Stimulated activated CD8-positive, alpha-beta memory T cell treated with anti-CD3 and anti-CD28 coated beads, Interleukin-4, amount 100 ng/mL, for 4 hours (primary cell): ENCODE measurements around the gene P2RY6.

Source experiments
- DNase-seq, 2 donors: peaks; one replicate each; pipeline ENCODE4 v3.0.0-alpha.2; 2020; ENCODE audit warnings: low read depth in 2 of 2, low spot score in 1 of 2

The P2RY6 gene

DNA sequence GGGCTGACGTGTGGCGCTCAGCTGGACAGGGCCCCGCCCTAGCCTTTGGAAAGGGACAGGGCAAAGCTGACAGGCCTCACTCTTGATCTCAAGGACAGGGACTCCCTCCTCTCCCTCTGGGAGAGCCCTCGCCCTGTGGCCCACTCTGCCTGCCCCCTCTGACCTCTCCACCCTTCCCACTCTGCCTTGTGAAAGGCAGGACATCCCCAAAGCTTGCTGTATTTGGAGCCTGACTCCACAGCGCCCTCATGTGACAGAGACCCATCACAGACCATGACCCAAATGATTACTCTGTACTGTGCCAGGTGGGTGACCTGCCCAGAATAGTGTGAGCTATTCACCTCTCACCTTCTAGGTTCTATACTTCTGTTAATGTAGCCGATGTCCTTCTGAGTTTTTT is 35.3 kb upstream of the P2RY6 start:
- no peak for DNase-seq

DNA sequence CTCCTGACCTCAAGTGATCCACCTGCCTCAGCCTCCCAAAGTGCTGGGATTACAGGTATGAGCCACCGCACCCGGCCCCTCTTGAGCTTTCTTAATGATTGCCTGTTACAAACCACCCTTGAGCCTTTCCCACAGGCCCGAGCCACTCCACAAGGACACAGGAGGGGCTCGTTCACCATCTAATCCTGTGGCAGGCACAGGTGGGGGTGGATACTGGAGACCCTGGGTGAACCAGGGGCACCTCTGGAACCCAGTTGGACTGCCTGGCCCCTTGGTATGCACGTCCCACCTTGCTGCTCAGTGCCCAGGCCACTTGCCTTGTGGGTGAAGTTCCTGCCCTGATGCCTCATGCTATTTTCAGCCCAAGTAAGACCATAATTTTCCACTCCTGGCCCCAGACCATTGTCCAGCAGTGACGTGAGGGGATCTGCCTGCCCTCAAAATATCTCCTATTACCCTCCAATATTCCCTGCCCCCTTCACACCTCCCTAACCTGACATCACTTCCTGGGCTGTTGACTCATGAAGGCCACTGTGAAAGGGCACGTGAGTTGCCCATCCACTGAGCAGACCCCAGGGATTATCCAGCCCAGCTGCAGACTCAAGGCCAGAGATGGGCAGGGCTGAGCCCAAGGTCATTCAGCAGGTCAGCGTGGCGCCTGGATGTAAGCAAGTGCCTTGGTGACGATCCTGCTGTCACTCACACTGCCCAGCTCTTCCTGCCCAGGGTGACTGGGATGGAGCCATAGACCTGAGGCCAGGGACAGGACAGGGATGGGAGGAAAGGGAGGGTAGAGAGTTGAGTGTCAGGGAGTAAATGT is 34.5 kb upstream of the P2RY6 start:
- no peak for DNase-seq

DNA sequence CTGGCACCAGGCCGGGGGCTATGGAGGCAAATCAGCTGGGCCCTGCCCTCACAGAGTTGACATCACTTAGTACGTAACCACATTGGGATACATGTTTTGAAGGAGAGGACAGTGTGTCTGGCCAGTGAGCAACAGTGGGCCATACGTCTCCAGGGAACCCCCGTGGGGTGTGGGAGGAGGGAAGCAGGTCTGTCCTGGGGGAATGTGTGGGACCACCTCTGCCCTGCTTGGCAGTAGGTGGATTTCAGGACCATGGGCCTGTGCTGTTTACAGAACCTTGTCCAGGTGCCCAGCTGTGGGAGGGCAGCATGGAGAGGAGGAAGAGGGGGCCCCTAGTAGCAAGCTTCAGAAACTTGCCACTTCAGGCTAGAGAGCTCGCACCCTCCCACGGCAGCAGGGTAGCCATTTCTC is 33.0 kb upstream of the P2RY6 start:
- no peak for DNase-seq

DNA sequence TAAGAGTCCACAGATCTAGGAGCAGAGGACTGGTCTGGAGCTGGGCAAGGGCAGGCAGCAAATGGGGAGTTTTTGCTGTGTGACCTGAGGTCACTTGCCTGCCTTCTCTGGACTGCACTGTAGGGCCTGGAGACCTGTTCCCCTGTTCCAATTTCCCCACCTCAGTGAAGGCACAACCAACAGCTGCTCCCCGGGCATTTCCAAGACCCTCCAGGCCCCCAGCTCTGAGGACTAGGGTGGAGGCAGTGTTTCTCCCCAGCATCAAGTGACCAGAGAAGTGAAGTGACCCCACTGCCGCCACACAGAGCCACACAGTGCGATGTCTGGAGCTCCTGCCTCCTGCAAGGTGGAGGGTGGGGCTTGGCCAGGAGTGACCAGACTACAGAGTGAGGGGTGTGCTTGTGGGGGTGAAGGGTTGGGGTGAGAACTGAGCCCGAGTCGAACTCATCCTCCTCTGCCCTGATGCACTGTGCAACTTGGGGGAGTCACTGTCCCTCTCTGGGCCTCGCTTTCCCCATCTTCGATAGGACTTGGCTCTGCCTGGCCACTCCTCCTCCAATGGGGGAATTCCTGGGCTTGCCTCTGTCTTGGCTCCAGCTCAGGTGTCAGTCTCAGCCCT is 32.5 kb upstream of the P2RY6 start:
- no peak for DNase-seq

DNA sequence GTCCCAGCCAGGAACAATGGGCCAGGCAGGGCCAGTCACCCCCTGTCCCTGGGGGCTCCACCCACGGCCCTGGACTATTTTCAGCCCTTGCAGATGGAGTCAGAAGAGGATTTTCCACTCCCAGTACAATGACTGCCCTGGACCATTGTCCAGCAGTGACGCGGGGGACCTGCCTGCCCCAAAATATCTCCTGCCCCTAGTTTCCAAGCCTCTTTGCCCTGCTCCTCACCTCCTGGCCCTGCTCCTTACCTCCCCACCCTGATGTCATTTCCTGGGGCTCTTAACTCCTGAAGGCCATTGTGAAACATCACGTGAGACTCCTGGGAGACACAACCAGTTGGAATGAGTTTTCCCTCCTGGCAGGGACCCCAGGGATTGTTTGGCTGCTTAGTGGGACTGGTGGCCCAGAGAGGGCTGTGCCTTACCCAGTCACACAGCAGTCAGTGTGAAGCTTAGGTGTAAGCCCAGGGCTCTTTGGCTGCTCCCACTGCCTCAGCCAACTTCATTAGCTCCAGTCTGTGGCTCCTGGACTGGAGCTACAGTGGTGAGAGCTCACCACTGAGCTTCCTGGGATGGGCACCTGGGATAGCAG is 31.9 kb upstream of the P2RY6 start:
- no peak for DNase-seq

DNA sequence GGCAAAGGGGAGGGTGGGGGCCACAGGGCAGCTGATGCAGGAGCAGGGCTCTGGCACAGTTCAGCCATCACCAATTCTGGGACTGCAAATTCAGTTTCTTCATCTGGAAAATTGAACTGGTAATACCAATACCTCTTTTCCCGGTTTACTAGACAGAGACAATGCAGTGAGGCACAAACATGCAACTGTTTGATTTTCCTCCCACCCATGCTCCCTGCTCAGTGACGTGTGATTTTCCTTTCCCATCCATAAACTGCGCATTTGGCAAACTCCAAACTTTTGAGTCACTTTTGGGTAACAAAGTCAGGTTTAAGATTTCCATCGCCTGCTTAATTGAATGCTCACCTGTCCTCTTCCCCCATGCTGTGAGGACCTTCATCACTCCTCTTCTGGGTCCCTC is 30.8 kb upstream of the P2RY6 start:
- no peak for DNase-seq

DNA sequence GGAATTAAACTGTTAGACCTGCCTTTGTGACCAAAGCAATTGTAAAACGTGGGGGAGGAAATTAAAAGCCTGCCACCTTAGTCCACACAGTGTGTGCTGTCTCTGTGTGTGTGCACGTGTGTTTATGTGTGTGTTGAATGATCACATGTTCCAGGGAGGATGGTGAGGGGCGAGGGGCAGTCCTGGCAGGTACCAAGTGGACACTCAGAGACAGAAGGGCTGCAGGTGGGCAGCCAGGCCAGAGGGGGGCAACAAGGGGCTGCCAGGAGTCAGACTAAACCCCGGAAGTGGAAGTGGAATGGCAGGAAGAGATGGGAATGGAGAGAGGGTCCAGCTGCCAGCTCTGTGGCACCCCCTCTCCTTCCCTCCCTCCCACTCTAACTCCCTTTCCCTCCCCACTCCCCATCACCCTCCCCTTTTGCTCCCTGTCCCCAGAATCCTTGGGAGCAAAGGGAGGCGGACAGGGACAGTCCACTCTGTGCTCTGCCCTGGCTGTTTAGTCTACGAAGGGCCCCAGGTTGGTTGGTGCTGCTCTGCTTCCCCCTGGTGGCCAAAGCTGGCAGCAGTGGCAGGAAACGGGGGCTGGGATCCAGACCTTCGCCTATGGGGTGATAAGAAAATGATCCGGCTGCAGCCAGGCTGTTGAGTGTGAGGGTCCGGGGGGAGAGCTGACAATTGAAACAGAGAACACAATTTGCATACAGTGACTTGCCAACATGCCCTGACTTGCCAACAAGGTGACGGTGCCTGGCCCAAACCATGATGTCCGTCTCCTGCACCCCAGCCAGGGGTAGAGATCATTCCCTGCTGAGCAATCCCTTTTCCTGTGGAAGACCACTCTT is 29.7 kb upstream of the P2RY6 start:
- peak; percentile 31 to 48 for DNase-seq

DNA sequence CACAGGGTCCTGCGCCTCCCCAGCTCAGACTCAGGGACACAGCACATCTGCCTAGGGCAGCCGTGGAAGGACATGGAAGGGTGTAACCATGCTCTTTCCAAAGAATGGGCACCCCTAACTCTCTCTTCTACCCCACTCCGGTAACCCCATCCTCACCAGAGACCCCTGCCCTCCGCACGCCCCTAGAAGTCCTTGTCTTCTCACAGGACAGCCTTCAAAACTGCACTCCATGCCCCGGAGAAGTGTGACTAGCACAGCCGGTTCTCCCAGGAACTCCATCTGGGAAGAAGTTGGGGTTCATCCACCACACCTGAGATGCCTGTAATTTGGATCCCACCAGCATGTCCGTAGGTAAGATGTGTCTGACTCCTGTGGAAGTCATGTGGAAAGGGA is 29.0 kb upstream of the P2RY6 start:
- no peak for DNase-seq

DNA sequence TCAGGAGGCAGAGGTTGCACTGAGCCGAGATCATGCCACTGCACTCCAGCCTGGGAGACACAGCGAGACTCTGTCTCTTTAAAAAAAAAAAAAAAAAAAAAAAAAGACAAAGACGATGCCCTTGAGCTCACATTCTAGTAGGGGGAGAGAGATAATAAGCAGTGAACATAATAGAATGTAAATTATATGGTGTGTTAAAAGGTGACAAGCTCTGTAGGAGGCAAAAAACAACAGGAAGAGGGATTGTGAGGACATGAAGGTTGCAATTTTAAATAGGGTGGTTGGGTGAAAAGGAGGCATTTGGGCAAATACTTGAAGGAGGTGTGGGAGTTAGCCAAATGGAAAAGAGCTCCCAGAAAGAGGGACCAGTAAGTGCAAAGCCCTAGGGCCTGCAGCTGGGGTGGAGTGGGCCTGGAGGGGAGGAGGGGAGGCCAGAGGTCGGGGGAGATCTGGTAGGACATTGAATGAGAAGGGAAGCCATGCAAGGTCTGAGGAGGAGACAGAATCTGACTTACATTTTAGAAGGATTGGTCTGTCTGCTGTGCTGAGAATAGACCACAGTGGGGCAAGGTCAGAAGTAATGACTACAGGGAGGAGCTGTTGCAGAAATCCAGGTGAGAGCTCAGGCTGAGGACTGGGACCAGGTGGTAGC is 27.4 kb upstream of the P2RY6 start:
- no peak for DNase-seq

DNA sequence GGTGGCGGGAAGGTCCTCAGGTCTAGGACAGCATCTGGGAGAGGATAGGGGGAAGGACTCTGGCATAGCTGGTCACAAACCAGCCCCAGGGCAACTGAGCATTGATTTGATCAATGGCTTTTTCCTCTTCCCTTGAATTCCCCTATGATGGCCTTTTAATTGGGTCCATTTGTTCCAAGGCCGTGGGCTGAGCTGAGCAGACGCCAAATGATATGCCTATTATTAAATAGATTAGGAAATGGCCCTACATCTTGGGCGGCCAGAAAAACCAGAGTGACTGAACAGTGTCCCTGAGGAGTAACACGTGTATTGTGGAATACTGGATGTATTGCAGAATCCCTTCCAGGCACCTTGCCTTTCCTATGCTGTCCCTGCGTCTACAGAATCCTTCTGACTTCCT is 26.7 kb upstream of the P2RY6 start:
- DNase-seq: no peak

DNA sequence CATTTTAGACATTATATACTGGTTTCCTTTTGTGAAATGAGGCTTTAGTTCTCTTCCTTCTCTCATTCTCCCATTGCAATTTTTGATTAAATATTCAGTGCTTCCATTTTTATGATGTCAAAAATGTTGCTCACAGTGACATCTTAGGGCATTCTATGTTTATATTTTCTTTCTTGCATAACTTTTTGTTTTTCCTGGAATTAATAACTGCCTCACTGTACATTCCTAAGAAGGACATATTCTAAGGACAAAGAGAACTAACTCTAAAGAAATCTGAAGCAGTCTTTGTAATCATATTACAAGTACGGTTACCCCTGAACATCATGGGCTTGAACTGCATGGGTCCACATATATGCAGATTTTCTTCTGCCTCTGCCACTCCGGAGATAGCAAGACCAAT is 25.8 kb upstream of the P2RY6 start:
- DNase-seq: no peak

DNA sequence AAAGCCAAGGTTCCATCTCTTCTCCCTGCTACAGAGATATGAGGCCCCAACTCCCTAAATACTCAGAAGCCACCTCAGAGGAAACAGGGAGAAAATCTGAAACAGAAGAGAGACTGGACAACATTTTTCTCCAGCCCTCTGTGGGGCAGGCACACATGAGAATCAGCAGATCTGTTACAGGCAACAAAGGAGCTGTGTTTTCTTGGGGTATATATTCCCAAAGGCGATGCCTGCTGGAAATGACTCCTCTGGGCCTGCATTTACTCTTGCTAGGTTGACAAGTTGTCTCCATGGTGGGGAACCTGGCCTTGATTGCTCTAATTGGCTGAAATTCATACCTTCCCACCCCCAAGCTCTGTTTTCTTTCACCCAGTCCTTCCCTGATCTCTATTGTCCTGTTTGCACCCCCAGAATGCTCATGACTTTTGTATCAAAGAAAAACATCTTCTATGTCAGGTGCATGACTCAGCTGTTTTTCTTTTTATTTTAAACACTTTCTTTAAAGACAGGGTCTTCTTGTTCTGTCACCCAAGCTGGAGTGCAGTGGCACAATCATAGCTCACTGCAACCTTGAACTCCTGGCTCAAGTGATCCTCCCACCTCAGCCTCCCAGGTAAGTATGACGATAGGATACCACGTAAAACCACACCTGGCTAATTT is 23.5 kb upstream of the P2RY6 start:
- no peak for DNase-seq

DNA sequence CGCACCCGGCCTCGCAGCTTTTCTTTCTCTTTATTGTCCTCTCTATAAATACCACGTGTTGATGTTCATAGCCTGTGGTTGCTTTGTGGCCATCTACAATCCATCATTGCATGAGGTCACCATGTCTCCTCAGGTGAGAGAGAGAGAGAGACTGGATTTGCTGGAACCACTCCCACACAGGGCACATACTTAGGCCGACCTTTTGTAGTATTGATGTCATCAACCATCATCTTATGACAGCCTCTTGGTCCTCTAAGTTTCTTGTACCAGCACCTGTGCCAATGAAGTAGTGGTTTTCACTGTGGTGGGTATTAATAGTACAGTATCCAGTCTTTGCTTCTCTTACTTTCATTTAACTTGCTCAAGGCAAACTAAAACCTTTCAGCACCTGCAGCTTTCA is 22.8 kb upstream of the P2RY6 start:
- no peak for DNase-seq

DNA sequence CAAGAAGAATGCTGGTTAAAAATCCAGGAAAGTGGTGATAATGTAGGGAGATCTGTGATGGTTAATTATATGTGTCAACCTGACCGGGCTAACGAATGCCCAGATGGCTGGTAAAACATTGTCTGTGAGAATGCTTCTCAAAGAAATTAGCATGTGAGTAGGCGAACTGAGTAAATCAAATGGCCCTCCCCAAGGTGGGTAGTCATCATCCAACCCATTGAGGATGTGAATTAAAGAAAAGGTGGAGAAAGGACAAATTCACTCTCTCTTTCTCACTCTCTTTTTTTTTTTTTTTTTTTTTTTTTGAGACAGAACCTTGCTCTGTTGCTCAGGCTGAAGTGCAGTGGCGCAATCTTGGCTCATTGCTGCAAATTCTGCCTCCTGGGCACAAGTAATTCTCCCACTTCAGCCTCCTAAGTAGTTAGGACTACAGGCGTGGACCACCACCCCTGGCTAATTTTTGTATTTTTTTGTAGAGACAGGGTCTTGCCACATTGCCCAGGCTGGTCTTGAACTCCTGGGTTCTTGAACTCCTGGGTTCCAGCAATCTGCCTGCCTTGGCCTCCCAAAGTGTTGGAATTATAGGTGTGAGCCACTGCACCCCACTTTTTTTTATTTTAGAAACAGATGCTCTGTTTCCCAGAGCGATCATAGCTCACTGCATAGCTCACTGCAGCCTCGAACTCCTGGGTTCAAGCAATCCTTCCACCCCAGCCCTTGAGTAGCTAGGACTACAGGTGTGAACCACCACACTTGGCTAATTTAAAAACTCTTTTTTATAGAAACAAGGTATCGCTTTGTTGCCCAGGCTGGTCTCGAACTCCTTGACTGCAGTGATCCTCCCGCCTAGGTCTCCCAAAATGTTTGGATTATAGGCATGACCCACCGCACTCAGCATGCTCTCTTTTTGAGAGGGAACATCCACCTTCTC is 22.0 kb upstream of the P2RY6 start:
- no peak for DNase-seq

DNA sequence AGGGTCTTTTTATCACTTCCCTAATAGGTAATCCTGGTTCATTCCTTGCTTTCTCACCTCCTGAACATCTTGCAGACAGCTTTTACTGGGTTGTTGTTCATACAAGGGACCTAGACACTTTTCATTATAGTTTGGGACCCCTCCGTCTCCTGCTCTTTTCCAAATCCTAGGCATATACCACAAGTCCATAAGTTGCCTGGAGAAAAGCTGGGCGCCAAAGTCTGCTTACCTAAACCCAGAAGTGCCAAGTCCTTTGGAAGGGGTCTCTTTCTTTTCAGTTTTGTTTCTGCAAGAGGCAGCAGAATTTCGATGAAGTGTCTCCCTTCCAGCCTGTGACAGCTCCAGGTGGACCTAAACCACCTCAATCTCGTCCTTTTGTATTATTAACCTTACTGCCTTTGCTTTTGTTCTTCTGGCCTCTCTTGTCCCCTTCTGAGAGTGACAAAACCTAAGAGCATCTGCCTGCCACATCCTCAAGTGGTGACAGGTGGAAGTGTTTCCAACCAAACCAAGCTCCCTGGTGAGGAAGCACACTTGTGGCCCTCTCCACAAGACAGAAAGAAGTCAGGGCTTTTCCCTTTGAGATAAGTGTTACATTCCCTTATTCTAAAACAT is 19.5 kb upstream of the P2RY6 start:
- DNase-seq: no peak

DNA sequence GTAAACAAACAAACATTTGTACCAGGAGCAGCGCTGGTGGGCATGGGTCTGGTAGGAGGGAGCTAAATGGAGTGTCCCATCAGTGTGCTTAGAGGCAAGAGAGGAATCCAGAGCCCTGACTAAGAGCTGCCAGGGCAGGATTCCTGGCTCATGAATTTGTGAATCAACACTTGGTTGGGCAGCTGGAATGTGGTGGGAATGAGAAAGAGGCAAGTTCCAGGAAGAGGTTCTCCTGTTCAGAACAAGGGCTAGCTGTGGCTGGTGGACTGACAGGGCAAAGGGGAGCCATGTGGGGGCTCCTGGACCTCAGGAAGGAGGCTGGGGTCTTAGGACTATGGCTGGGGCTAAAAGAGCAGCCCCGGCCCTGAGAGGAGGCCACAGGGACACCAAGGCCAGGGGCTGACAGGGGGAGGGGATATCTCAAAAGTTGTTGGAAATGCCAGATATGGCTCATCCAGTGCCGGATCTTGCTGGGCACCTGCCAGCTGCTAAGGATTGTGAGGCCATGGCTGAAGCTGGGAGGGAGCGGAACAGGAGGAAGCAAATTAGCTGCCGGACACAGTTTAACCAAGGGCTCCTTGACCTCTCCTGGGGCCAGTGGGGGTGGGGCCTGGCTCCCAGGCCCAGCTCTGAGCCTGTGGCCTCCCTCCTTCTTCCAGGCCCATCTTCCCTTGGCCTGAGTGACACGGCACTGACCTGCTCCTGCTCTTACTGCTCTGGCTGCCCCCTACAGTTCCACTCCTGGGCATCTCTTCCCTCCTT is 14.6 kb upstream of the P2RY6 start:
- DNase-seq: no peak

DNA sequence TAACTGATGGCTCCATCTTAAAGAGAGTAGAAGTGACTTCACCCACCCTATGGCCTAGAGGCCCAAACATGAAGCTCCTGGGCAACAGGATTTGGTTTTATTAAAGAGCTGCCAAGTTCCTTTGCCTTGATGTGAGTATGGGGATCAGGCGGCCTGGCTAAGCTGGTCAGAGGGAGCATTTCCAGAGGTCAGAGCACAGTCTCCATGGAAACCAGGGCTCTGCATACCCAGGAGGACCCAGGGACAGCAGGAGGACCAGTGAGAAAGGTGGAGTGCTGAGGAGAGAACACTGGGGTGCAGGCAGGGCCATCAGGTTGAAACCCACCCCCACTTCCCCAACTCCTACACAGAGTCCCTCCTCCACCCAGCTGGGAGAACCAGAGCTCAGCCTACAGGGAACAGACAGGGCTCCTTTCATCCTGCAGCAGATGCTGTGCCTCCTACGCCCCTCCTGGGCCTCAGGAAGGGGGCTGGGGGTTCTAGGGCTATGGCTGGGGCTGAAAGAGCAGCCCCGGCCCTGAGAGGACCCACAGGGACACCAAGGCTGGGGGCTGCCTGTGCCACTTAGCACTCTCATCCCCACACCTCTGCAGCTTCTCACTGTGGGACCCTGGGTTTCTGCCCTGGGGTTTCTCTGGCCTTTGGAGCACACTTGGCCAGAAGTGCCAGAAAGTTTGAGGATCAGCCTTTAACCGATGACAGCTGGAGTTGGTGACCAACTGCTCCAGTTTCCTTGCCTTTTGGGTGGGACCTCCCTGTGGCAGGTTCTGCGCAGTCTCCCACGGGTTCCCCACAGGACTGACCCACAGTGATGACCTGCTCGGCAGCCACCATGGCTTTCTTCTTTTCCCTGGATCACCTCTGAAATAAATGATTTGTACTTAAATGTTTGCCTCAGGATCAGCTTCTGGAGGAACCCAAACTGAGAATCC is 13.8 kb upstream of the P2RY6 start:
- no peak for DNase-seq
